SK-N-SH (cell line): ENCODE results near the gene PLD6. TPM values are rescaled to one million over a fixed set of nuclear protein-coding genes. Genes with fewer than 3 reads are reported as not detected.

ENCODE experiments used
- CTCF ChIA-PET: fragments of 300-600, 350-600 bp; formaldehyde crosslinking; extraction: SDS; loops from one replicate; lab custom pipeline; 2021; lab: Yijun Ruan, JAX
- POLR2A ChIA-PET: fragments of 350-600 bp; sonication (Branson Sonifier 250); formaldehyde crosslinking; extraction: SDS; loops from one replicate; lab custom pipeline; 2020; ENCODE audit warnings: antibody characterized with exemption, inconsistent platforms; lab: Yijun Ruan, JAX
- DNase-seq: peaks from one replicate; pipeline ENCODE4 v3.0.0; 2012
- H2AFZ ChIP-seq: fragments of 200-600 bp; sonication (generic); 2 replicates; pipeline ENCODE4 v1.8.1; 2016; ENCODE audit warnings: antibody characterized with exemption, mild to moderate bottlenecking, low read depth
- H3F3A ChIP-seq: fragments of 200-600 bp; sonication (generic); replicated peaks from 2 replicates; pipeline ENCODE3; 2016; ENCODE audit warnings: antibody characterized with exemption, mild to moderate bottlenecking; ENCODE audit not compliant: insufficient read depth
- H3K27ac ChIP-seq, 2 experiments: fragments of 200-500 bp in 1 of 2; fragments of 200-600 bp in 1 of 2; sonication (Bioruptor generic) in 1 of 2; sonication (generic), shearing (Covaris generic) in 1 of 2; 2 replicates each; pipeline versions ENCODE4 v1.5.1 to v1.6.1; 2014 to 2016; ENCODE audit warnings: low read depth in 2 of 2, inconsistent platforms in 1 of 2, low read length in 1 of 2, mild to moderate bottlenecking in 1 of 2, mixed read lengths in 1 of 2
- H3K27me3 ChIP-seq: fragments of 200-600 bp; sonication (generic), shearing (Covaris generic); 2 replicates; pipeline ENCODE4 v1.6.1; 2016; ENCODE audit warnings: mixed run types; ENCODE audit not compliant: insufficient read depth
- H3K36me3 ChIP-seq, 2 experiments: fragments of 200-500 bp in 1 of 2; fragments of 200-600 bp in 1 of 2; sonication (Bioruptor generic) in 1 of 2; sonication (generic) in 1 of 2; replicated peaks in 1 of 2; 2 replicates each; pipeline versions ENCODE3 to v1.5.1; 2014 to 2016; ENCODE audit warnings: low read length in 1 of 2, mild to moderate bottlenecking in 1 of 2; ENCODE audit not compliant: insufficient read depth in 2 of 2, control insufficient read depth in 1 of 2
- H3K4me1 ChIP-seq, 2 experiments: fragments of 200-500 bp in 1 of 2; fragments of 200-600 bp in 1 of 2; sonication (Bioruptor generic) in 1 of 2; sonication (generic), shearing (Covaris generic) in 1 of 2; 2 replicates each; pipeline versions ENCODE4 v1.5.1 to v1.6.1; 2014 to 2016; ENCODE audit warnings: low read depth in 1 of 2, low read length in 1 of 2, mixed run types in 1 of 2; ENCODE audit not compliant: insufficient read depth in 2 of 2, control insufficient read depth in 1 of 2
- H3K4me2 ChIP-seq: fragments of 200-600 bp; sonication (generic), shearing (Covaris generic); 2 replicates; pipeline ENCODE4 v1.6.1; 2017; ENCODE audit warnings: mixed run types
- H3K4me3 ChIP-seq, 2 experiments: fragments of 200-500 bp in 1 of 2; fragments of 200-600 bp in 1 of 2; sonication (Bioruptor generic) in 1 of 2; sonication (generic), shearing (Covaris generic) in 1 of 2; 2 replicates each; pipeline versions ENCODE4 v1.5.1 to v1.8.1; 2014 to 2016; ENCODE audit warnings: low read depth in 2 of 2, inconsistent platforms in 1 of 2, low read length in 1 of 2, mild to moderate bottlenecking in 1 of 2, mixed read lengths in 1 of 2, moderate library complexity in 1 of 2
- H3K79me2 ChIP-seq: fragments of 200-600 bp; sonication (generic); 2 replicates; pipeline ENCODE4 v1.8.1; 2017; ENCODE audit warnings: mild to moderate bottlenecking; ENCODE audit not compliant: insufficient read depth
- H3K9ac ChIP-seq: fragments of 200-600 bp; sonication (generic); 2 replicates; pipeline ENCODE4 v1.6.1; 2017; ENCODE audit warnings: mixed run types
- H3K9me2 ChIP-seq: fragments of 200-600 bp; sonication (generic); 2 replicates; pipeline ENCODE4 v1.6.1; 2017; ENCODE audit warnings: mixed run types
- H3K9me3 ChIP-seq: fragments of 200-600 bp; sonication (generic); 2 replicates; pipeline ENCODE4 v1.6.1; 2017; ENCODE audit warnings: mixed run types, mild to moderate bottlenecking, moderate library complexity
- H4K20me1 ChIP-seq: fragments of 200-600 bp; sonication (generic); 2 replicates; pipeline ENCODE4 v1.6.1; 2017; ENCODE audit warnings: mild to moderate bottlenecking, mixed run types; ENCODE audit not compliant: insufficient read depth
- CHD2 ChIP-seq: fragments of 150-350 bp; IDR thresholded peaks from 2 replicates; pipeline ENCODE4 v1.6.1; 2018; ENCODE audit warnings: low read length; ENCODE audit not compliant: partially characterized antibody
- EZH2phosphoT487 ChIP-seq: fragments of 200-600 bp; sonication (generic); IDR thresholded peaks from 2 replicates; pipeline ENCODE4 v1.6.1; 2017; ENCODE audit warnings: low read depth, mixed run types, mild to moderate bottlenecking, antibody characterized with exemption, moderate library complexity, borderline replicate concordance
- FOSL2 ChIP-seq: IDR thresholded peaks from 2 replicates; pipeline ENCODE4 v1.4.0; 2012; ENCODE audit warnings: low read depth, mild to moderate bottlenecking, moderate library complexity, borderline replicate concordance
- FOXJ3 ChIP-seq: sonication (generic); formaldehyde crosslinking; IDR thresholded peaks from 2 replicates; pipeline ENCODE4 v1.5.1; 2020; ENCODE audit warnings: mild to moderate bottlenecking, missing genetic modification reagents
- FOXM1 ChIP-seq: IDR thresholded peaks from 2 replicates; pipeline ENCODE4 v1.4.0; 2012; ENCODE audit warnings: low read depth, mild to moderate bottlenecking
- JUND ChIP-seq: IDR thresholded peaks from 2 replicates; pipeline ENCODE4 v1.4.0; 2012
- MAX ChIP-seq: IDR thresholded peaks from 2 replicates; pipeline ENCODE4 v1.4.0; 2012; ENCODE audit warnings: low read depth
- MEF2A ChIP-seq: IDR thresholded peaks from 2 replicates; pipeline ENCODE4 v1.4.0; 2012; ENCODE audit warnings: low read depth, borderline replicate concordance
- NFIC ChIP-seq: IDR thresholded peaks from 2 replicates; pipeline ENCODE4 v1.4.0; 2012; ENCODE audit warnings: borderline replicate concordance
- NRF1 ChIP-seq: IDR thresholded peaks from 2 replicates; pipeline ENCODE4 v1.6.1; 2012; ENCODE audit warnings: low read depth, mild to moderate bottlenecking, low read length
- RCOR1 ChIP-seq: fragments of 150-350 bp; IDR thresholded peaks from 2 replicates; pipeline ENCODE4 v1.6.1; 2017; ENCODE audit warnings: antibody characterized with exemption, low read length
- REST ChIP-seq: IDR thresholded peaks from 2 replicates; pipeline ENCODE4 v1.6.1; 2012; ENCODE audit warnings: mild to moderate bottlenecking, low read depth, low read length, moderate library complexity
- RXRA ChIP-seq: IDR thresholded peaks from 2 replicates; pipeline ENCODE4 v1.4.0; 2012; ENCODE audit warnings: low read depth, mild to moderate bottlenecking, borderline replicate concordance
- SIN3A ChIP-seq: IDR thresholded peaks from 2 replicates; pipeline ENCODE4 v1.6.1; 2012; ENCODE audit warnings: low read depth, mild to moderate bottlenecking, low read length, moderate library complexity, borderline replicate concordance
- SMC3 ChIP-seq: IDR thresholded peaks from 2 replicates; pipeline ENCODE4 v1.6.1; 2012; ENCODE audit warnings: low read depth, low read length, improper control_type of control experiment
- TAF1 ChIP-seq: IDR thresholded peaks from 2 replicates; pipeline ENCODE4 v1.6.1; 2012; ENCODE audit warnings: low read depth, mild to moderate bottlenecking, low read length, moderate library complexity, borderline replicate concordance
- TCF12 ChIP-seq: IDR thresholded peaks from 2 replicates; pipeline ENCODE4 v1.4.0; 2012
- USF1 ChIP-seq: IDR thresholded peaks from 2 replicates; pipeline ENCODE4 v1.4.0; 2012; ENCODE audit warnings: low read depth, borderline replicate concordance
- YY1 ChIP-seq: IDR thresholded peaks from 2 replicates; pipeline ENCODE4 v1.4.0; 2012; ENCODE audit warnings: low read depth, mild to moderate bottlenecking
- ZBTB33 ChIP-seq: IDR thresholded peaks from 2 replicates; pipeline ENCODE4 v1.4.0; 2012; ENCODE audit warnings: low read depth, borderline replicate concordance
- WGBS: methylation state at CpG from one replicate; pipeline ENCODE4 v1.1.6; 2017; ENCODE audit warnings: low lambda C conversion rate; 5-methylcytosine and 5-hydroxymethylcytosine counted together
- polyA plus RNA-seq, 3 experiments: library from polyadenylated mRNA; depleted of rRNA; stranded (reverse); fragments of >200 nt; gene quantifications; 2 replicates each; pipeline ENCODE4 v1.2.3, GENCODE V29; 2012
- TF ChIP-seq, protein P1 (sequence below): fragments of 200-600 bp; sonication (generic); IDR thresholded peaks from 2 replicates; pipeline ENCODE4 v1.6.1; 2017; ENCODE audit warnings: antibody characterized with exemption, mild to moderate bottlenecking, moderate library complexity

PLD6 gene
- polyA plus RNA-seq, 1 of the 3 experiments (the other 2 are of a cell fraction): 3.7 TPM

DNA sequence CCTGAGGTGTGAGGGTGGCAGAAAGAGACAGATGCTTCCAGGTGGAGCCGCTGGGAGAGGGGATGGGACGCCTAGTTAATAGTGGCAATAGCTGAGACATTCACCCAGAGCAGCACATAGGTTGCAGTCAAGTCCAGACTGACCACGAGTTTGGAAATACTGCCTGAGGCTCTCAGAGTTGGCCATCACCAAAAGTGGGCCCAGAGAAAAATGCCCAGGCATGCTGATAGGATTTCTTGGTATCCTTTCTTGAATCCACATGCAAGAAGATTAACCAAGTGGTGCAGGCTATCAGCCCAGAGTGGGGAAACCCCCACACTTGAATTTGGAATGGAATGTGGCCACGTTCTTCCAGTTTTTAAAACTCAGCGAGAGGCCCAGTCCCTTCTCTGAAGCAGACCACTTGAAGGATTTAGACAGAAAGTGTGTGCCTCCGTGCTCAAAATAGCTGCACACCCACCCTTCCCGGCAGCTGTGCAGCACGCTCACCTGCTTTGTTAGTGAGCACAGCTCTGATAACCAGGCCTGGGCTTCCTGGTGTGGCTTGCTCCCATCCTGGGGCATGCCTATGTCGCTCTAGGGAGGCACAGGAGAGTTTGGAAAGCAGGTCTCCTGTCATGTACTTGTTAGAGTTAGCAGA is 35.7 kb downstream of the PLD6 start (continued):
- no peak for TF ChIP-seq SMC3
- no peak for TF ChIP-seq FOXM1
- TF ChIP-seq, protein P1, sequence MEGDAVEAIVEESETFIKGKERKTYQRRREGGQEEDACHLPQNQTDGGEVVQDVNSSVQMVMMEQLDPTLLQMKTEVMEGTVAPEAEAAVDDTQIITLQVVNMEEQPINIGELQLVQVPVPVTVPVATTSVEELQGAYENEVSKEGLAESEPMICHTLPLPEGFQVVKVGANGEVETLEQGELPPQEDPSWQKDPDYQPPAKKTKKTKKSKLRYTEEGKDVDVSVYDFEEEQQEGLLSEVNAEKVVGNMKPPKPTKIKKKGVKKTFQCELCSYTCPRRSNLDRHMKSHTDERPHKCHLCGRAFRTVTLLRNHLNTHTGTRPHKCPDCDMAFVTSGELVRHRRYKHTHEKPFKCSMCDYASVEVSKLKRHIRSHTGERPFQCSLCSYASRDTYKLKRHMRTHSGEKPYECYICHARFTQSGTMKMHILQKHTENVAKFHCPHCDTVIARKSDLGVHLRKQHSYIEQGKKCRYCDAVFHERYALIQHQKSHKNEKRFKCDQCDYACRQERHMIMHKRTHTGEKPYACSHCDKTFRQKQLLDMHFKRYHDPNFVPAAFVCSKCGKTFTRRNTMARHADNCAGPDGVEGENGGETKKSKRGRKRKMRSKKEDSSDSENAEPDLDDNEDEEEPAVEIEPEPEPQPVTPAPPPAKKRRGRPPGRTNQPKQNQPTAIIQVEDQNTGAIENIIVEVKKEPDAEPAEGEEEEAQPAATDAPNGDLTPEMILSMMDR: no peak
- no peak for TF ChIP-seq RXRA

- Histone ChIP-seq H3K4me1 (no peaks in the 10 kb centered on the region), H3K9me2 (no peaks in the 10 kb centered on the region), H2AFZ (no peak overlapping the region), H3F3A (no peaks in the 10 kb centered on the region), H3K79me2 (no peaks in the 10 kb centered on the region), H3K27me3 (no peaks in the 10 kb centered on the region), H4K20me1 (no peaks in the 10 kb centered on the region), H3K9me3 (no peaks in the 10 kb centered on the region), H3K4me3 (no peak overlapping the region), H3K36me3 (peaks cover 19 to 86% of the 10 kb centered on the region in 2 experiments), H3K4me2 (no peak overlapping the region), H3K9ac (no peak overlapping the region), H3K27ac (no peak overlapping the region)
- DNase-seq: no peak
- TF ChIP-seq JUND (no peak), EZH2phosphoT487 (no peak), NRF1 (no peak), MEF2A (no peak), RCOR1 (no peak), CHD2 (no peak), MAX (no peak), TCF12 (no peak), ZBTB33 (no peak), FOXJ3 (no peak), FOXM1 (no peak), FOSL2 (no peak), REST (no peak), NFIC (no peak), SIN3A (no peak), TAF1 (no peak), YY1 (no peak), USF1 (no peak)
- TF ChIP-seq, protein P1: no peak
- WGBS: 89% methylated on average over 2 of the region's 4 CpGs
- ChIA-PET CTCF (no interaction called here), POLR2A (no interaction called here)
These were observed 36.7 kb downstream of the PLD6 start for GRCh38 chr17:17169396-17169795.
